H1 (cell line): ENCODE data around the gene LHFPL3. TPM values are rescaled to one million over a fixed set of nuclear protein-coding genes. Genes with fewer than 3 reads are reported as not detected.

Experiments used
- CEBPB ChIP-seq: IDR thresholded peaks from 2 replicates; pipeline ENCODE4 v1.6.1; 2012; ENCODE audit warnings: low read depth, low read length
- CTBP2 ChIP-seq: IDR thresholded peaks from 2 replicates; pipeline ENCODE4 v1.7.0; 2011; ENCODE audit warnings: borderline replicate concordance, mild to moderate bottlenecking, moderate library complexity, mixed read lengths, low read length; ENCODE audit not compliant: insufficient read depth, insufficient read length
- polyA plus RNA-seq, 7 experiments: library from polyadenylated mRNA; depleted of rRNA in 3 of 7; stranded (reverse) in 5 of 7; unstranded in 2 of 7; fragments of >200 nt in 5 of 7; fragments of 200-250 nt in 2 of 7; gene quantifications; 1 replicate in 5 of 7; 2 replicates in 1 of 7; 4 replicates in 1 of 7; pipeline versions ENCODE4 v1.2.1 to v1.2.3, GENCODE V29; 2011 to 2013; ENCODE audit warnings: missing spikeins in 2 of 7, mixed read lengths in 2 of 7
- total RNA-seq: library from RNA; stranded (reverse); fragmentation: NEBNext Ultra II Directional; extraction: Animal tissue kit (Norgen Biotek cat#: 25700); gene quantifications from 2 replicates; pipeline ENCODE4 v1.2.1, GENCODE V29; 2021
- TF ChIP-seq, protein P1 (sequence below): fragments of 300-600 bp; sonication (generic); IDR thresholded peaks from 2 replicates; pipeline ENCODE4 v1.7.1; 2012; ENCODE audit warnings: low read length, moderate library complexity, mild to moderate bottlenecking, inconsistent platforms; ENCODE audit not compliant: insufficient replicate concordance

LHFPL3 gene
- total and polyA plus RNA-seq, 2 of the 8 experiments (the other 6 are each of a cell fraction or from before 2014, with no cell fraction given): 0.24 to 0.50 TPM

- TF ChIP-seq, protein P1, sequence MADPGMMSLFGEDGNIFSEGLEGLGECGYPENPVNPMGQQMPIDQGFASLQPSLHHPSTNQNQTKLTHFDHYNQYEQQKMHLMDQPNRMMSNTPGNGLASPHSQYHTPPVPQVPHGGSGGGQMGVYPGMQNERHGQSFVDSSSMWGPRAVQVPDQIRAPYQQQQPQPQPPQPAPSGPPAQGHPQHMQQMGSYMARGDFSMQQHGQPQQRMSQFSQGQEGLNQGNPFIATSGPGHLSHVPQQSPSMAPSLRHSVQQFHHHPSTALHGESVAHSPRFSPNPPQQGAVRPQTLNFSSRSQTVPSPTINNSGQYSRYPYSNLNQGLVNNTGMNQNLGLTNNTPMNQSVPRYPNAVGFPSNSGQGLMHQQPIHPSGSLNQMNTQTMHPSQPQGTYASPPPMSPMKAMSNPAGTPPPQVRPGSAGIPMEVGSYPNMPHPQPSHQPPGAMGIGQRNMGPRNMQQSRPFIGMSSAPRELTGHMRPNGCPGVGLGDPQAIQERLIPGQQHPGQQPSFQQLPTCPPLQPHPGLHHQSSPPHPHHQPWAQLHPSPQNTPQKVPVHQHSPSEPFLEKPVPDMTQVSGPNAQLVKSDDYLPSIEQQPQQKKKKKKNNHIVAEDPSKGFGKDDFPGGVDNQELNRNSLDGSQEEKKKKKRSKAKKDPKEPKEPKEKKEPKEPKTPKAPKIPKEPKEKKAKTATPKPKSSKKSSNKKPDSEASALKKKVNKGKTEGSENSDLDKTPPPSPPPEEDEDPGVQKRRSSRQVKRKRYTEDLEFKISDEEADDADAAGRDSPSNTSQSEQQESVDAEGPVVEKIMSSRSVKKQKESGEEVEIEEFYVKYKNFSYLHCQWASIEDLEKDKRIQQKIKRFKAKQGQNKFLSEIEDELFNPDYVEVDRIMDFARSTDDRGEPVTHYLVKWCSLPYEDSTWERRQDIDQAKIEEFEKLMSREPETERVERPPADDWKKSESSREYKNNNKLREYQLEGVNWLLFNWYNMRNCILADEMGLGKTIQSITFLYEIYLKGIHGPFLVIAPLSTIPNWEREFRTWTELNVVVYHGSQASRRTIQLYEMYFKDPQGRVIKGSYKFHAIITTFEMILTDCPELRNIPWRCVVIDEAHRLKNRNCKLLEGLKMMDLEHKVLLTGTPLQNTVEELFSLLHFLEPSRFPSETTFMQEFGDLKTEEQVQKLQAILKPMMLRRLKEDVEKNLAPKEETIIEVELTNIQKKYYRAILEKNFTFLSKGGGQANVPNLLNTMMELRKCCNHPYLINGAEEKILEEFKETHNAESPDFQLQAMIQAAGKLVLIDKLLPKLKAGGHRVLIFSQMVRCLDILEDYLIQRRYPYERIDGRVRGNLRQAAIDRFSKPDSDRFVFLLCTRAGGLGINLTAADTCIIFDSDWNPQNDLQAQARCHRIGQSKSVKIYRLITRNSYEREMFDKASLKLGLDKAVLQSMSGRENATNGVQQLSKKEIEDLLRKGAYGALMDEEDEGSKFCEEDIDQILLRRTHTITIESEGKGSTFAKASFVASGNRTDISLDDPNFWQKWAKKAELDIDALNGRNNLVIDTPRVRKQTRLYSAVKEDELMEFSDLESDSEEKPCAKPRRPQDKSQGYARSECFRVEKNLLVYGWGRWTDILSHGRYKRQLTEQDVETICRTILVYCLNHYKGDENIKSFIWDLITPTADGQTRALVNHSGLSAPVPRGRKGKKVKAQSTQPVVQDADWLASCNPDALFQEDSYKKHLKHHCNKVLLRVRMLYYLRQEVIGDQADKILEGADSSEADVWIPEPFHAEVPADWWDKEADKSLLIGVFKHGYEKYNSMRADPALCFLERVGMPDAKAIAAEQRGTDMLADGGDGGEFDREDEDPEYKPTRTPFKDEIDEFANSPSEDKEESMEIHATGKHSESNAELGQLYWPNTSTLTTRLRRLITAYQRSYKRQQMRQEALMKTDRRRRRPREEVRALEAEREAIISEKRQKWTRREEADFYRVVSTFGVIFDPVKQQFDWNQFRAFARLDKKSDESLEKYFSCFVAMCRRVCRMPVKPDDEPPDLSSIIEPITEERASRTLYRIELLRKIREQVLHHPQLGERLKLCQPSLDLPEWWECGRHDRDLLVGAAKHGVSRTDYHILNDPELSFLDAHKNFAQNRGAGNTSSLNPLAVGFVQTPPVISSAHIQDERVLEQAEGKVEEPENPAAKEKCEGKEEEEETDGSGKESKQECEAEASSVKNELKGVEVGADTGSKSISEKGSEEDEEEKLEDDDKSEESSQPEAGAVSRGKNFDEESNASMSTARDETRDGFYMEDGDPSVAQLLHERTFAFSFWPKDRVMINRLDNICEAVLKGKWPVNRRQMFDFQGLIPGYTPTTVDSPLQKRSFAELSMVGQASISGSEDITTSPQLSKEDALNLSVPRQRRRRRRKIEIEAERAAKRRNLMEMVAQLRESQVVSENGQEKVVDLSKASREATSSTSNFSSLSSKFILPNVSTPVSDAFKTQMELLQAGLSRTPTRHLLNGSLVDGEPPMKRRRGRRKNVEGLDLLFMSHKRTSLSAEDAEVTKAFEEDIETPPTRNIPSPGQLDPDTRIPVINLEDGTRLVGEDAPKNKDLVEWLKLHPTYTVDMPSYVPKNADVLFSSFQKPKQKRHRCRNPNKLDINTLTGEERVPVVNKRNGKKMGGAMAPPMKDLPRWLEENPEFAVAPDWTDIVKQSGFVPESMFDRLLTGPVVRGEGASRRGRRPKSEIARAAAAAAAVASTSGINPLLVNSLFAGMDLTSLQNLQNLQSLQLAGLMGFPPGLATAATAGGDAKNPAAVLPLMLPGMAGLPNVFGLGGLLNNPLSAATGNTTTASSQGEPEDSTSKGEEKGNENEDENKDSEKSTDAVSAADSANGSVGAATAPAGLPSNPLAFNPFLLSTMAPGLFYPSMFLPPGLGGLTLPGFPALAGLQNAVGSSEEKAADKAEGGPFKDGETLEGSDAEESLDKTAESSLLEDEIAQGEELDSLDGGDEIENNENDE: no peak
- TF ChIP-seq CEBPB (no peak), CTBP2 (no peak)
Observed at GRCh38 chr7:104695563-104695962, 367.2 kb downstream of the LHFPL3 start (continued).
